ENCODE measurements around the gene PPIF.

PPIF gene

DNA sequence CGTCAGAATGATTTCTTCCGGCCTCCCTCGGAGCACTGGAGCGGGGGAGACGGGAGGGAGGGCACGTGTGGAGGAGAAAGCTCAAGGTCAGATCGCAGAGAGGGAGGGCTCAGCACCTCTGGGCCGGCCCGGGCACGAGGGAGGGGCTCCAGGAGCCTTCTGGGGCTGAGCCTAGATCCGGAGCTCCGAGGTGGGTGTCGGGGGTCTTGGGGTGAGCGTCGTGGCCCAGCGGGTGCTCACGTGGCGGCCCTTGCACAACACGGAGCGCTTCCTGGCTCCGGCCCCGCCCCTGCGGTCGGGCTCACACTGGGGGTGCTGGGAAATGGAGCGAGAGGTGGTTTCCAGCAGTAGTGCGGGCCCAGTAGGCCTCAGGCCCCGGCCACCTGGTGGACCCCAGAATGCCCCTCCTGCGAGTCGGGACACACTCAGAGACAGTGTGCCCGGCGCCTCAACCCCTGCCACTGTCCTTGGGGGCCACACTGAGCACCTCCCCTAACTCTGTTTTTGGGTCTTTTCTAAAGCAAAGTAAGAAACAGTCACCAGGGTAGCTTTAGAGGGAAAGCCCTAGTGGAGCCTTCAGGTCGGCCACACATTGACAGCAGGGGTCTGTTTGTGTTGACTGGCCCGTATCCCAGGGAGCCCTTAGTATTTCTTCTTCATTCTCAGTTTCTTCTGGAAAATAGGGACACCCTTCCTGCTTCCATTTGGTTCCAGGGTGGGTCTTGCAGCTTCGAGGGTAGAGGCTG lies 798 bp downstream of the PPIF start:
- H3K4me3 ChIP-seq (ENCODE audit: low read length in 2 of 2): peak overlapping the region; percentile 79 to 82
- peaks cover 18 to 22% of the 10 kb centered on the region in 2 donors for H3K4me1 ChIP-seq (ENCODE audit: control insufficient read depth in 2 of 2, insufficient read depth in 2 of 2, low read length in 2 of 2)
- no peaks in the 10 kb centered on the region for H3K9me3 ChIP-seq (ENCODE audit: control insufficient read depth in 2 of 2, low read length in 2 of 2)
- H3K9ac ChIP-seq (ENCODE audit: low read depth in 1 of 2, low read length in 2 of 2): peak overlapping the region; percentile 89 to 90
- H3K27me3 ChIP-seq (ENCODE audit: control insufficient read depth in 2 of 2, insufficient read depth in 2 of 2, low read length in 2 of 2): no peaks in the 10 kb centered on the region
- peaks cover 32 to 40% of the 10 kb centered on the region in 2 donors for H3K36me3 ChIP-seq (ENCODE audit: control insufficient read depth in 2 of 2, insufficient read depth in 2 of 2, low read length in 2 of 2)
- peak overlapping the region; percentile 87 to 92 for H3K27ac ChIP-seq (ENCODE audit: low read depth in 2 of 2, low read length in 2 of 2)

DNA sequence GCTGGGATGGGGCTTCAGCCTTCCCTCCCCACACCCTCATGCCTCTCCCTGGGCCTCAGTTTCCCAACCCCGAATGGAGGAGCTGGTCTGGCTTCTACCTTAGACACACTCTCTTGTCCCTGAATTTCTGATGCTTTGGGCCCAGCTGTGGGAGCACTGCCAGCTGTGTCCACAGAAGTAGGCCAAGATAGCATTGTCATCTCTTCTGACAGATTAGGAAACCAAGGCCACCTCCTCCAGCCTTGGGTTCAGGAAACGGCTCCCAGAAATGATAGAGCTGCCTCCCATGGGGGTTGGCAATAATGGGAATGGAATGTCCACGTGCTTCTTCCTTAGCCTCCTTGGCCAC lies 1.3 kb downstream of the PPIF start:
- Histone ChIP-seq H3K27me3 (ENCODE audit: control insufficient read depth in 2 of 2, insufficient read depth in 2 of 2, low read length in 2 of 2) (no peaks in the 10 kb centered on the region), H3K36me3 (ENCODE audit: control insufficient read depth in 2 of 2, insufficient read depth in 2 of 2, low read length in 2 of 2) (peaks cover 37 to 45% of the 10 kb centered on the region in 2 donors), H3K9ac (ENCODE audit: low read depth in 1 of 2, low read length in 2 of 2) (peak overlapping the region; percentile 89 to 90), H3K4me1 (ENCODE audit: control insufficient read depth in 2 of 2, insufficient read depth in 2 of 2, low read length in 2 of 2) (peaks cover 18% of the 10 kb centered on the region in 2 donors), H3K9me3 (ENCODE audit: control insufficient read depth in 2 of 2, low read length in 2 of 2) (no peaks in the 10 kb centered on the region), H3K4me3 (ENCODE audit: low read length in 2 of 2) (peak overlapping the region; percentile 79 to 82), H3K27ac (ENCODE audit: low read depth in 2 of 2, low read length in 2 of 2) (peak overlapping the region in 1 of 2 donors; percentile 92)

DNA sequence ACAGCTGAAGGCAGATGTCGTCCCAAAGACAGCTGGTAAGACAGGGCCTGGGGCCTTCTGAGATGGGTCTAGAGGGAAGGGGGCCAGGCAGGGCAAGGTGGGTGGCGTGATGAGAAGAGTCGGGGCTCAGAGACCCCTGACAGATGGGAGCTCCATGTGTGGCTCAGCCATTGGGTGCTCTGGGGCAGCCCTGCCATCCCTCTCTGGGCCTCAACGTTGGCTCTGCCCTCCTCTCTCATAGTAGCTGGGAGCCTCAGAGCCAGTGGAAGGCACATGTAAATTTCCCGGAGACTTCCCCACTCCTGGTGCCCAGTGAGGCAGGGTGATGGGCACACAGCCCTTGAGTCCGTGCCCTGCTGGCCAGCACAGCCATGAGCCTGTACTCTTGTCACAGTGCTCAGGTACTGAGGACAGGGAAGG lies 1.8 kb downstream of the PPIF start:
- no peaks in the 10 kb centered on the region for H3K27me3 ChIP-seq (ENCODE audit: control insufficient read depth in 2 of 2, insufficient read depth in 2 of 2, low read length in 2 of 2)
- H3K9ac ChIP-seq (ENCODE audit: low read depth in 1 of 2, low read length in 2 of 2): peak overlapping the region in 1 of 2 donors; percentile 90
- H3K4me3 ChIP-seq (ENCODE audit: low read length in 2 of 2): peak overlapping the region in 1 of 2 donors; percentile 82
- H3K36me3 ChIP-seq (ENCODE audit: control insufficient read depth in 2 of 2, insufficient read depth in 2 of 2, low read length in 2 of 2): peaks cover 42 to 50% of the 10 kb centered on the region in 2 donors
- peaks cover 18% of the 10 kb centered on the region in 2 donors for H3K4me1 ChIP-seq (ENCODE audit: control insufficient read depth in 2 of 2, insufficient read depth in 2 of 2, low read length in 2 of 2)
- H3K9me3 ChIP-seq (ENCODE audit: control insufficient read depth in 2 of 2, low read length in 2 of 2): no peaks in the 10 kb centered on the region
- no peak overlapping the region for H3K27ac ChIP-seq (ENCODE audit: low read depth in 2 of 2, low read length in 2 of 2)

DNA sequence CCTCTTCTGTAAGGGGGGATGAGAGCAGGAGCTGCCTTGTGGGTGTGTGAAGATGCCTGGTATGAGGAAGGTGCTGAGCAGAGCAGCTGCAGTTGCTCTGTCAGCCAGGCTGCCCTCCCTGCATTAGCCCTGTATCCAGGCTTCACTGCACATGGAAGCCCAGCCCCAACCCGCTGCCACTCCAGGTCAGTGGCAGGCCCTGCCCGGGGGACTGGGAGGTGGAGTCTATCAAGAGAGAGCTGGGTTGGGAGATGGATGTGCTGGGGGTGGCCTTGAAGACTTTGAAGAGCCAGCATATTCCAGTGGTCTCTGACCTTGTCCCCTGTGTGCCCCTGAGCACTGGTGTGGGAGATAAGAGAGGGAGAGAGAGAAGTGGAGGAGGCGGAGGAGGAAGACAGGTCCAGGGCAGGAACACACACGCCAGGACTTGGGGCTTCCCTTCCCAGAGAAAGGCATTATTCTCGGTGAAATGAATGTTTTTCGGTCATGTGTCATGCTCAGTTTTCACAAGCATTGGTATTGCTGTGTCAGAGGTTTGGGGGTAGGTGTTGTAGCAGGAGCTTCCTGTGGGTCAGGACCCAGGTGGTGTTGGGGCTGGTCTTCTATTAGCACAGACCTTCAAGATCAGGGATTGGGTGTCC lies 2.6 kb downstream of the PPIF start:
- Histone ChIP-seq H3K27me3 (ENCODE audit: control insufficient read depth in 2 of 2, insufficient read depth in 2 of 2, low read length in 2 of 2) (no peaks in the 10 kb centered on the region), H3K27ac (ENCODE audit: low read depth in 2 of 2, low read length in 2 of 2) (no peak overlapping the region), H3K4me3 (ENCODE audit: low read length in 2 of 2) (no peak overlapping the region), H3K36me3 (ENCODE audit: control insufficient read depth in 2 of 2, insufficient read depth in 2 of 2, low read length in 2 of 2) (peaks cover 49 to 58% of the 10 kb centered on the region in 2 donors), H3K4me1 (ENCODE audit: control insufficient read depth in 2 of 2, insufficient read depth in 2 of 2, low read length in 2 of 2) (peaks cover 18% of the 10 kb centered on the region in 2 donors), H3K9me3 (ENCODE audit: control insufficient read depth in 2 of 2, low read length in 2 of 2) (no peaks in the 10 kb centered on the region), H3K9ac (ENCODE audit: low read depth in 1 of 2, low read length in 2 of 2) (no peak overlapping the region)

DNA sequence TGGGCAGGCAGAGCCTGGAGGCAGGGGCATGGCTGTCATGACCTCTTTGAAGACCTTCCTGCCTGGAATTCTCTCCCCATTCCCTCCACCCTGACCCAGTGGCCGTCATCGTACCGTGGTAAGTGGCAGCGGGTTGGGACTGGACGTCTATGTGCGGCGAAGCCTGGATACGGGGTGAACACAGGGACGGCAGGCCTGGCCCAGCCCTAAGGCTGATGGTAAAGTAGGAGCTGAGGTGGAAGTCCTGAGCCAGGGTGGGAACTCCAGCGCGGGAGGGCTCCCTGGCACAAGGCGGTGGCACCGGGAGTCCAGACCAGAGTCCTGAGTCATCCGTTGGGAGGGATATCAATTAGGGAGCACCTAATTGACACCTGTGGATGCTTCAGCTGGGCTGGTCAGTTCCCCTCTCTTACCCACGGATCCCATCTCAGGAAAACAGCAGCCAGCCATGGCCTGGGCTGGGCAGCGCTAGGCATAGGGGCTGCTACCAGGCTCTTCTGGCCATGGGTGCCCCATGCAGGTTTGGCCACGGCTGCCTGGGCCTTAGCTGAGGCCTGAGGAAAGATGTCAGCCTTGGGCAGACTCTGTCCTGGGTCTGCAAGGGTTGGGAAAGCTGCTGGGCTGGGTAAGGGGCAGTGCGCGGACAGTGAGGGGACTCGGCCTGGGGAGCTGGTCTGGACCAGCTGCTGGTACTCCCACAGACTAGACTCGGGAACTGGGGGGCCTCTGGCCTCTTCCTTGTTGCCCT lies 3.3 kb downstream of the PPIF start:
- no peaks in the 10 kb centered on the region for H3K9me3 ChIP-seq (ENCODE audit: control insufficient read depth in 2 of 2, low read length in 2 of 2)
- H3K9ac ChIP-seq (ENCODE audit: low read depth in 1 of 2, low read length in 2 of 2): no peak overlapping the region
- peaks cover 53 to 64% of the 10 kb centered on the region in 2 donors for H3K36me3 ChIP-seq (ENCODE audit: control insufficient read depth in 2 of 2, insufficient read depth in 2 of 2, low read length in 2 of 2)
- no peaks in the 10 kb centered on the region for H3K27me3 ChIP-seq (ENCODE audit: control insufficient read depth in 2 of 2, insufficient read depth in 2 of 2, low read length in 2 of 2)
- H3K4me3 ChIP-seq (ENCODE audit: low read length in 2 of 2): no peak overlapping the region
- no peak overlapping the region for H3K27ac ChIP-seq (ENCODE audit: low read depth in 2 of 2, low read length in 2 of 2)
- peaks cover 18% of the 10 kb centered on the region in 2 donors for H3K4me1 ChIP-seq (ENCODE audit: control insufficient read depth in 2 of 2, insufficient read depth in 2 of 2, low read length in 2 of 2)

DNA sequence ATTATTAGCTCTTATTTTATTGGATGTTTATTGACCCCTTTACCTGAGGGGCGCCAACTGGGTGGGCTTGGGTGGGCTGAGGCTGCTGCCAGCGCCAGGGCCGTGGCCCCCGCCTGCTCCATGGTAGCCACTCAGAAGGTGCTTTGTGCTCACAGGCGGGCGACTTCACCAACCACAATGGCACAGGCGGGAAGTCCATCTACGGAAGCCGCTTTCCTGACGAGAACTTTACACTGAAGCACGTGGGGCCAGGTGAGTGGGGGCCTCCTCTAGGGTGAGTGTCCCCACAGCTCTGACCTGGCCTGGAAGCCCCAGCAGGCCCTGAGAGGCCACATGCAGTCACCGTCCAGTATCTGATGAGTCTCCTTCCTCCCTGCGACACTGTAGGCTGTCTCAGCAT lies 4.1 kb downstream of the PPIF start:
- H3K4me3 ChIP-seq (ENCODE audit: low read length in 2 of 2): no peak overlapping the region
- peaks cover 18% of the 10 kb centered on the region in 2 donors for H3K4me1 ChIP-seq (ENCODE audit: control insufficient read depth in 2 of 2, insufficient read depth in 2 of 2, low read length in 2 of 2)
- H3K9ac ChIP-seq (ENCODE audit: low read depth in 1 of 2, low read length in 2 of 2): no peak overlapping the region
- H3K9me3 ChIP-seq (ENCODE audit: control insufficient read depth in 2 of 2, low read length in 2 of 2): no peaks in the 10 kb centered on the region
- no peak overlapping the region for H3K27ac ChIP-seq (ENCODE audit: low read depth in 2 of 2, low read length in 2 of 2)
- peaks cover 54 to 66% of the 10 kb centered on the region in 2 donors for H3K36me3 ChIP-seq (ENCODE audit: control insufficient read depth in 2 of 2, insufficient read depth in 2 of 2, low read length in 2 of 2)
- no peaks in the 10 kb centered on the region for H3K27me3 ChIP-seq (ENCODE audit: control insufficient read depth in 2 of 2, insufficient read depth in 2 of 2, low read length in 2 of 2)

DNA sequence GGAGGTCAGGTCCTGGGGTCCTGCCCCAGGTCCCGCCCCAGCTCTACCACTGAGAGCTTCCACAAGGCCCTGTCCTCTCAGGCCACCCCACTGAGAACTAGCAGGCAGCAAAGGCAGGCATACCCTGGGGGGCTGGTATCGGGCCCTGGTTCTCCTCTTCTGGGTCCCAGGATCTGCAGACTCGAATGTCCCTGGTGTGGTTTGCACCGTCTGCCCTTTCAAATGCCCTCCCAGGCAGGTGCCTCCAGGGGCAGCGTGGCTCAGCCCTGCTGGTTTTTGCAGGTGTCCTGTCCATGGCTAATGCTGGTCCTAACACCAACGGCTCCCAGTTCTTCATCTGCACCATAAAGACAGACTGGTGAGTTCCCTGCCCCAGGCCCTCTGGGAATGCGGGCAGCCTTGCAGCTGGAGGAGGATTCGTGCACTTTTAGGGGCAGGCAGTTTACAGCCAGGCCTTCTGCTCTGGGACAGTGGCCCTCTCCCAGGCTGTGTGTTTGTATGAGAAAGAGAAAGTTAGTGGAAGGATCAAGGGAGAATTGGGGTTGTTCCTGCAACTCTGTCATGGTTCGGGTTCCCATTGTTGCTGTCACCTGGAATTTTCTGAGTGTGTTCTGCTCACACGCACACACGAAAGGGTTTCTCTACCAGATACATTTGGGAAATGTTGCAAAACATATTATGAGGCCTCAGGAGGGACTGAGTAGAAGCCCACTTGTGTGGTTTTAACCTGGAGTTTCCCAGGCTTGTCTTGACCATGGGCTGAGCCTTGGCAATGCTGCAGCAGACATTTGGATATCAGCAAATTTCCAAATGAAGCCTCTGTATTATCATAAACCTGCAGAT lies 5.0 kb downstream of the PPIF start:
- peaks cover 15 to 16% of the 10 kb centered on the region in 2 donors for H3K4me1 ChIP-seq (ENCODE audit: control insufficient read depth in 2 of 2, insufficient read depth in 2 of 2, low read length in 2 of 2)

DNA sequence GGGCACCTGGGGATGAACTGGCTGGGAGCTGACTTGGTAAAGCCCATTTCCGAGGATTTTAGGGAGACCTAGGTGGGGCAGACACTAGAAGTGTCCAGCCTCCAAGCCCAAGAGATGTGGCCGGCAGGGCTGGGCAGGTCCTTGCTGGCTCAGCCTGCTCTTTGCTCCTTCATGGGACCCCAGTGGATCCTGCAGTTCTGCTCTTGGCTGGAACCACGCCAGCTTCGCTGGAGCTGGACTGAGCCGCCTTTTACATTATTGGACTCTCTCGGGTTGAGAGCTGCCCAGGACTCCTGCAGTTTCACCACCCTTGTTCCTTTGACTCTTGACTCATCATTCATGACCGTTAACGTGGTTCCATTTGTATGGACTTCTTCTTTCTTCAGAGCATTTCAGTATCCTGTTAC lies 5.7 kb downstream of the PPIF start:
- Histone ChIP-seq H3K27ac (ENCODE audit: low read depth in 2 of 2, low read length in 2 of 2) (no peak overlapping the region), H3K4me3 (ENCODE audit: low read length in 2 of 2) (no peak overlapping the region), H3K4me1 (ENCODE audit: control insufficient read depth in 2 of 2, insufficient read depth in 2 of 2, low read length in 2 of 2) (peaks cover 12 to 14% of the 10 kb centered on the region in 2 donors), H3K9ac (ENCODE audit: low read depth in 1 of 2, low read length in 2 of 2) (no peak overlapping the region), H3K9me3 (ENCODE audit: control insufficient read depth in 2 of 2, low read length in 2 of 2) (no peaks in the 10 kb centered on the region), H3K36me3 (ENCODE audit: control insufficient read depth in 2 of 2, insufficient read depth in 2 of 2, low read length in 2 of 2) (peaks cover 55 to 66% of the 10 kb centered on the region in 2 donors), H3K27me3 (ENCODE audit: control insufficient read depth in 2 of 2, insufficient read depth in 2 of 2, low read length in 2 of 2) (no peaks in the 10 kb centered on the region)

More for the DNA sequence above, 5.0 kb downstream of the PPIF start:
- no peaks in the 10 kb centered on the region for H3K9me3 ChIP-seq (ENCODE audit: control insufficient read depth in 2 of 2, low read length in 2 of 2)
- H3K36me3 ChIP-seq (ENCODE audit: control insufficient read depth in 2 of 2, insufficient read depth in 2 of 2, low read length in 2 of 2): peaks cover 55 to 66% of the 10 kb centered on the region in 2 donors
- no peak overlapping the region for H3K9ac ChIP-seq (ENCODE audit: low read depth in 1 of 2, low read length in 2 of 2)
- no peak overlapping the region for H3K27ac ChIP-seq (ENCODE audit: low read depth in 2 of 2, low read length in 2 of 2)
- no peak overlapping the region for H3K4me3 ChIP-seq (ENCODE audit: low read length in 2 of 2)
- no peaks in the 10 kb centered on the region for H3K27me3 ChIP-seq (ENCODE audit: control insufficient read depth in 2 of 2, insufficient read depth in 2 of 2, low read length in 2 of 2)

DNA sequence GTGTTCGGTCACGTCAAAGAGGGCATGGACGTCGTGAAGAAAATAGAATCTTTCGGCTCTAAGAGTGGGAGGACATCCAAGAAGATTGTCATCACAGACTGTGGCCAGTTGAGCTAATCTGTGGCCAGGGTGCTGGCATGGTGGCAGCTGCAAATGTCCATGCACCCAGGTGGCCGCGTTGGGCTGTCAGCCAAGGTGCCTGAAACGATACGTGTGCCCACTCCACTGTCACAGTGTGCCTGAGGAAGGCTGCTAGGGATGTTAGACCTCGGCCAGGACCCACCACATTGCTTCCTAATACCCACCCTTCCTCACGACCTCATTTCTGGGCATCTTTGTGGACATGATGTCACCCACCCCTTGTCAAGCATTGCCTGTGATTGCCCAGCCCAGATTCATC lies 6.5 kb downstream of the PPIF start:
- Histone ChIP-seq H3K36me3 (ENCODE audit: control insufficient read depth in 2 of 2, insufficient read depth in 2 of 2, low read length in 2 of 2) (peaks cover 55 to 66% of the 10 kb centered on the region in 2 donors), H3K27ac (ENCODE audit: low read depth in 2 of 2, low read length in 2 of 2) (no peak overlapping the region), H3K9me3 (ENCODE audit: control insufficient read depth in 2 of 2, low read length in 2 of 2) (no peaks in the 10 kb centered on the region), H3K4me3 (ENCODE audit: low read length in 2 of 2) (no peak overlapping the region), H3K9ac (ENCODE audit: low read depth in 1 of 2, low read length in 2 of 2) (no peak overlapping the region), H3K27me3 (ENCODE audit: control insufficient read depth in 2 of 2, insufficient read depth in 2 of 2, low read length in 2 of 2) (no peaks in the 10 kb centered on the region), H3K4me1 (ENCODE audit: control insufficient read depth in 2 of 2, insufficient read depth in 2 of 2, low read length in 2 of 2) (peaks cover 11 to 13% of the 10 kb centered on the region in 2 donors)

Measured in mucosa of rectum (tissue), 2 donors.